Motor neuron (in vitro differentiated cells): ENCODE results near the gene SNUPN. TPM values are rescaled to one million over a fixed set of nuclear protein-coding genes. Genes with fewer than 3 reads are reported as not detected.
"Not testable (repeated sequence)": the region's sequence is repeated elsewhere in the genome, so short reads cannot be mapped to it uniquely, and the experiment has no call there.

Experiments
- ATAC-seq, 8 experiments: fragments of 200-7000 bp; cut with Tn5 transposase; replicated peaks in 6 of 8; 2 replicates each; pipeline ENCODE4 v1.8.0; 2021; ENCODE audit warnings: mild to moderate bottlenecking in 8 of 8, moderate library complexity in 8 of 8
- H3K27ac ChIP-seq, 2 donors: fragments of 250-450 bp; sonication (Bioruptor Pico); 2 replicates each; pipeline ENCODE4 v1.9.0; 2021; ENCODE audit warnings: antibody characterized with exemption in 2 of 2, mild to moderate bottlenecking in 2 of 2, moderate library complexity in 1 of 2
- H3K4me1 ChIP-seq, 2 donors: fragments of 250-450 bp; sonication (Bioruptor Pico); replicated peaks in 1 of 2; 2 replicates each; pipeline ENCODE4 v1.6.1; 2021; ENCODE audit warnings: antibody characterized with exemption in 2 of 2, mild to moderate bottlenecking in 2 of 2, moderate library complexity in 1 of 2
- H3K4me3 ChIP-seq, 5 donors: fragments of 250-450 bp; sonication (Bioruptor Pico); 2 replicates each; pipeline ENCODE4 v1.9.0; 2021; ENCODE audit warnings: antibody characterized with exemption in 5 of 5, mild to moderate bottlenecking in 5 of 5, moderate library complexity in 4 of 5
- WGBS, 10 experiments: fragments of 450-650 bp; shearing (Covaris generic); methylation state at CpG; one replicate each; pipeline ENCODE4 v1.0.0; 2022; 5-methylcytosine and 5-hydroxymethylcytosine counted together
- in situ Hi-C, 9 experiments: fragments of 400-800 bp; cut with MboI; loops; one replicate each; pipeline ENCODE4 v1.15.0; 2021; ENCODE audit warnings: low sequenced_read_pairs in 9 of 9, low pct_unique_long_range_greater_than_20kb in 2 of 9; ENCODE audit not compliant: unreplicated experiment in 9 of 9
- total RNA-seq, 8 experiments: library from RNA; unstranded; fragments of 300-600 nt; gene quantifications; 2 replicates each; pipeline versions ENCODE4 v1.2.3 to v1.2.4, GENCODE V29; 2022

The SNUPN gene
- total RNA-seq, 8 experiments from 2014 or later = 12.5 to 44.6 (median 19.5) TPM

- whole genome bisulfite sequencing, 10 experiments = 0 to 20% (median 0%) methylated on average over 1 to 9 of the region's 77 CpGs; no CpG with 5 or more reads in 5 of the 10 experiments
- peak overlapping the region; percentile 63 to 92 (median 91) for H3K4me3 ChIP-seq
- in situ Hi-C loops = no loop called here
- peak overlapping the region; percentile 57 to 75 for H3K27ac ChIP-seq
- H3K4me1 ChIP-seq = peaks cover 0 to 4% of the 10 kb centered on the region in 2 donors
- ATAC-seq = peak; percentile 33 to 57 (median 44)
Measured at GRCh38 chr15:75578173-75578947, 47.2 kb downstream of the SNUPN start.

DNA sequence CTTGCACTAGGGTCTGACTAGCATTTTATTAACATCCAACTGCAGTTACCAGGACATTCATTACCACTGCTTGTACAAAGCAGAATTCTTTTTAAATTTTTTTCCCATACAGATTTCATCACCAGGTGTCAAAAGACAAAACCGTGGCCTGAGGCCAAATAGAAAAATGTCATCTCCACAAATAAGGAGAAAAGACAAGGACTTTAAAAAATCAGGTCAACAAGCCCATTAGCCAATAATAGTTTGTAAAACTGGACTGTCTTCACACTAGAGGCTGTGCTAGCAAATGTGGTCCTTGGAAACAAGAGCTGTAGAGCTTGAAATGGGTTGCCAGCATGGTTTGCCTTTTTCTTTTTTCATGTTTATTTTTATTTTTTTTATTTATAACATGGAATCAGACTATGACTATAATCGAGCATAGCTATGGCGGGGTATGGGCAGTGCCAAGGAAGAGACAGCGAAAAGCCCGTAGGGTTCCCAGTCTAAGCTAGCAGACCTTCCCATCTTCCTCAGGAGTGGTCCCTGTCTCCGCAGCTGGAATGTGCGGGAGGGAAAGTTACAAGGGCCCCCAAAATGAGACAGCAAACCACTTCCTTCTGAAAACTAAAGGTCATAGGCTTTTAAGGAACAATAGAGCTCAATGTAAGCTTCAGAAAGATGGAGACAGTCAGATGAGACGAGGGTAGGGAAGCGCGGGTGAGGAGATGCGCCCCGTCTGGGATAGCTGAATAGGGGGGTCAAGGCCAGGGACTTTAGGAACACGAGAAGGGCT, 47.9 kb downstream of the SNUPN start:
- Histone ChIP-seq H3K27ac (peak overlapping the region; percentile 57 to 75), H3K4me3 (peak overlapping the region; percentile 63 to 92 (median 91)), H3K4me1 (peaks cover 6 to 8% of the 10 kb centered on the region in 2 donors)
- in situ Hi-C loops = no loop called here
- ATAC-seq = peak in 2 of 8 experiments; percentile 3 to 5
- 0 to 11% (median 1%) methylated on average over 1 to 8 of the region's 13 CpGs; no CpG with 5 or more reads in 1 of the 10 experiments for WGBS, 10 experiments

GRCh38 chr15:75573648-75574384, 51.7 kb downstream of the SNUPN start:
- 82 to 100% (median 92%) methylated on average over 1 to 5 of the region's 5 CpGs; no CpG with 5 or more reads in 1 of the 10 experiments for WGBS, 10 experiments
- H3K4me3 ChIP-seq = no peak overlapping the region
- H3K27ac ChIP-seq = no peak overlapping the region

DNA sequence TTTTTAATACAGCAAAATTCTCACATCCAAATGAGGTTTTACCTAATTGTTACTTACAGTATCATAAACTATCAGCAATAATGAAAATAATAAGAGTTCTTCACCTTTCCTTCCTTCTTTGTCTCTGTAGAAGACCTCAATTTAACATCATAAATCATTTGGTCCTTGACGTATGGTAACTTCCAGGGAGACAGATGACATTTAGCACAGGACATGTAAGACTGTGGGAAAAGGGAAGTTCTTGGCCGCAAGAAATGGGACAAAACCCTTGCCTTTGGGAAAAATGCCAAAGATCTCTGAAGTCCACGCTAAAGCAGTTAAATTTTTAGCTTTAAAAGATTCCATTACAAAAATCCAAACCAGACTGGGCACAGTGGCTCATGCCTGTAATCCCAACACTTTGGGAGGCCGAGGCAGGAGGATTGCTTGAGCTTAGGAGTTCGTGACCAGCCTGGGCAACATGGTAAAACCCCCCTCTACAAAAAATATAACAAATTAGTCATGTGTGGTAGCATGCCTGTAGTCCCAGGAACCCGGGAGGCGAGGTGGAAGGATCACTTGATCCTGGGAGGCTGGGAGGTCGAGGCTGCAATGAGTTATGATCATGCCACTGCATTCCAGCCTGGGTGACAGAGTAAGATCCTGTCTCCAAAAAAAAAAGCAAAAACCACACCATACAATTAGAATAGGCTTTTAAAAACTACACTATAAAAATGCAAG, 55.2 kb downstream of the SNUPN start:
- H3K4me3 ChIP-seq = no peak overlapping the region
- H3K4me1 ChIP-seq = peaks cover 4 to 6% of the 10 kb centered on the region in 2 donors
- WGBS, 10 experiments = 52 to 100% (median 85%) methylated on average over 2 to 7 of the region's 8 CpGs; no CpG with 5 or more reads in 1 of the 10 experiments
- ATAC-seq = no peak
- in situ Hi-C loops = no loop called here
- H3K27ac ChIP-seq = no peak overlapping the region

More at GRCh38 chr15:75573648-75574384, 51.7 kb downstream of the SNUPN start:
- H3K4me1 ChIP-seq = peaks cover 6 to 8% of the 10 kb centered on the region in 2 donors
- in situ Hi-C loops = no loop called here
- ATAC-seq = no peak

DNA sequence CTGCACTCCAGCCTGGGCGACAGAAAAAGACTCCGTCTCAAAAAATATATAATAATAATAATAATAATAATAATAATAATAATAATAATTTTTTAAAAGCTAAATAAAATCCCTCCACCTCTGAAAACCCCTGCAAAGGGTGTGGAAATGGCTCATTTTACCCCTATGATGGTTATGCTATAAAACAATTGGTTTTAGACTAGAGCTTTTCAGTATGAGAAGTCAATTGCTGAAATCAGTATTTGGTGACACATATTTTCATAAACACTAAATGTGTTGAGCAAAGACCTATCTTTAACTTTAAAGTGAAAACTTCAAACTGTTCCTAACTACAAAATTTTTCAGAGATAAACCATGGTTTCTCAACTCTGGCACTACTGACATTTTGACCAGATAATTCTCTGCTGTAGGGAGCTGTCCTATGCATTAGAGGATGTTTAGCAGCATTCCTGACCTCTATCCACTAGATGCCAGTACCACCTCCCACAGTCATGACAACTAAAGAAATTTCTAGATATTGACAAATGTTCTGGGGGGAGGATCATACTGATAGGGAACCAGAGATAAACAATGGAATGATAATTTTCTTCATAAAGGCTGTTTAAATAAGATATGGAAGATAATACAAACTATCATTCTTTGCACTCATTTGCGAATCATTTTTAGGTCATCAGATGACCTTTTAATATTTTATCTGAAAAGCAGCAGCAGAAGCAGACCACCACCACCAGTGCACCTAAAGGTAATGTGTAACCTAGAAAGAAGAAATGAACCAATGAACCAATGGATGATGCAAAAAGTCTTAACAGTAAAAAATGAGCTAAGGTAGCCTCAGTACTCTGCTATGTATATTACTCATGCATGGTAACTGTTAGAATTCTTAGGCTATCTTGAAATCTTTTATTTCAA, 60.2 kb downstream of the SNUPN start:
- no peak overlapping the region for H3K27ac ChIP-seq
- in situ Hi-C loops = no loop called here
- no peaks in the 10 kb centered on the region for H3K4me1 ChIP-seq
- 63 to 100% (median 100%) methylated on average over 1 to 3 of the region's 3 CpGs; no CpG with 5 or more reads in 2 of the 10 experiments for WGBS, 10 experiments
- H3K4me3 ChIP-seq = no peak overlapping the region
- no peak for ATAC-seq

- WGBS, 10 experiments = 83 to 100% (median 100%) methylated on average over 1 to 3 of the region's 5 CpGs; no CpG with 5 or more reads in 2 of the 10 experiments
- in situ Hi-C loops = no loop called here
- Histone ChIP-seq H3K4me1 (no peaks in the 10 kb centered on the region), H3K27ac (no peak overlapping the region), H3K4me3 (no peak overlapping the region)
- ATAC-seq = no peak
Measured at GRCh38 chr15:75561888-75562287, 63.6 kb downstream of the SNUPN start.

GRCh38 chr15:75559360-75559759, 66.2 kb downstream of the SNUPN start:
- H3K27ac ChIP-seq, in situ Hi-C loops, H3K4me1 ChIP-seq, ATAC-seq, H3K4me3 ChIP-seq: not testable (repeated sequence)
- 85 to 100% (median 95%) methylated on average over 2 to 3 of the region's 6 CpGs; no CpG with 5 or more reads in 6 of the 10 experiments for WGBS, 10 experiments

DNA sequence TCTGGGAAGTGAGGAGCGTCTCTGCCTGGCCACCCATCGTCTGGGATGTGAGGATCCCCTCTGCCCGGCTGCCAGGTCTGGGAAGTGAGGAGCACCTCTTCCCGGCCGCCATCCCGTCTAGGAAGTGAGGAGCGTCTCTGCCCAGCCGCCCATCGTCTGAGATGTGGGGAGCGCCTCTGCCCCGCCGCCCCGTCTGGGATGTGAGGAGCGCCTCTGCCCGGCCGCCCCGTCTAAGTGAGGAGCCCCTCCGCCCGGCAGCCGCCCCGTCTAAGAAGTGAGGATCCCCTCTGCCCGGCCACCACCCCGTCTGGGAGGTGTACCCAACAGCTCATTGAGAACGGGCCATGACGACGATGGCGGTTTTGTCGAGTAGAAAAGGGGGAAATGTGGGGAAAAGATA, 66.6 kb downstream of the SNUPN start:
- H3K27ac ChIP-seq, H3K4me1 ChIP-seq, in situ Hi-C loops, H3K4me3 ChIP-seq, ATAC-seq: not testable (repeated sequence)
- no CpG with 5 or more reads among the region's 28 CpGs for WGBS, 10 experiments

GRCh38 chr15:75554717-75555116, 70.8 kb downstream of the SNUPN start:
- Histone ChIP-seq H3K4me1 (no peaks in the 10 kb centered on the region), H3K4me3 (no peak overlapping the region), H3K27ac (no peak overlapping the region)
- in situ Hi-C loops = no loop called here
- no peak for ATAC-seq

DNA sequence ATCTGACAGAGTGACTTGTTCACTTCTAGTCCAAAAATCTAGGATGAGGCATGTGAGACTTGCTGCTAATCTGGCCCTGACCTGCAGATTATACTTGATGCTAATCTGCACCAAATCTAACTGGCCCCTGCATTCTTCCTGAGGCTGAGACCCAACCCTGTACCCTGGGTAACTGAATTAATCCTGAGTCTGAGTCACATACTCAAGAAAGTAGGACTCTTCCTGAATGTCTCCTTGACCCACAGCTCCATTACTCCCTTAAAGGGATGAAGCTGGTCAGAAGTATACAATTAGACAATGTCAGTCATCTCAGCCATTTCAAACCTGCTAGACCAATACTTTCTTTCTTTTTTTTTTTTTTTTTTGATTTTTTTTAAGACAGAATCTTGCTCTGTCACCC, 71.9 kb downstream of the SNUPN start:
- Histone ChIP-seq H3K4me1 (no peaks in the 10 kb centered on the region), H3K27ac (no peak overlapping the region), H3K4me3 (no peak overlapping the region)
- ATAC-seq = peak in 2 of 8 experiments; percentile 35 to 43
- in situ Hi-C loops = no loop called here

DNA sequence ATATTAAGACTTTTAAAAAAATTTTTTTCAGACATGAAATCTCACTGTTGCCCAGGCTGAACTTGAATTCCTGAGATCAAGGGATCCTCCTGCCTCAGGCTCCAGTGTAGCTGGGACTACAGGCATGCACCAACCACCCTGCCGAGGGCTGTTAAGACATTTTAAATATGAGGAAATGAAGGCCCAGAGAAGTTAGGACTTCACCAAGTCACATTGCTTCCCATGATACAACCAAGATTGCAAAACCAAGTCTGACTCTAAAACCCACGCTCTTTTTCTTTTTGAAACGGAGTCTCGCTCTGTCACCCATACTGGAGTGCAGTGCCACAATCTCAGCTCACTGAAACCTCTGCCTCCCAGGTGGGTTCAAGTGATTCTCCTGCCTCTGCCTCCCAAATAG, 74.4 kb downstream of the SNUPN start:
- Histone ChIP-seq H3K4me3 (no peak overlapping the region), H3K4me1 (no peaks in the 10 kb centered on the region), H3K27ac (no peak overlapping the region)
- ATAC-seq = no peak
- in situ Hi-C loops = no loop called here
- 95 to 100% (median 100%) methylated on average over 1 to 4 of the region's 4 CpGs; no CpG with 5 or more reads in 5 of the 10 experiments for WGBS, 10 experiments
